ENCODE data around the gene MRPS27.

Gene MRPS27

DNA sequence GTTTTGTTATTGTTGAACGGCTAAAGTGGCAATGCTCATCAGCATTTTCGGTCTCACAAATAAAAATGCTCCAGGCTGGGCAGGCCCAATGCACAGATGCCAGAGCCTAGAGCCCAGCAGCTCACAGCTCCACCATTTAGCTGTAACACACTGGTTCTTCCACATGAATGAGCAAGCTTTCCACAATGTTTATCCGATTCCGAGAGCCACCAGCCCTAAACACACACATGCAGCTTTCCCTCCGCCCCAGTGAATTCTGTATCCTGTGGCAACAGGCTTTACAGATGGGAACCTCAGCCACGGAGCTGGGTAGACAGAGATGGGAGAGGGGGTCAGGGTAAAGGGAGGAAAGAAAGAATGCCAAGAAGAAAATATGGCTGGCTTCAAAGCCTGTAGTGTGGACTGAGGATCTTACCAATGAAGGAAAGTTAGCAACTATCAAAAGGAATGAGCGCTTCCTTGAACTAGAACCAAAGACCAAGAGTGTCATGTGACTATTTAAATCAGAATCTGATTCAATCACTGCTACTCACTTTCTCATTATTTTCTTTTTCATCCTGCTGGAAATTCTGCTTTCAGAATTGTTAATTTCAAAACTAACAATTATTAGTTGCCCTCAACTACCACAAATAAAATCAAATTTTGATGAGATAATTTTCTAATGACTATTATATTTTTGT is 77.1 kb downstream of the MRPS27 start:
- no peak for TF ChIP-seq CTCF (IDR thresholded peaks at IDR 0.05; ENCODE audit: control insufficient read depth, insufficient read depth, low read depth, low read length, missing control alignments)
- H3K4me3 ChIP-seq (ENCODE audit: control insufficient read depth, low read depth, low read length): no peak overlapping the region
- DNase-seq (ENCODE audit: low read depth): no peak

GRCh38 chr5:72241346-72242003 is 78.6 kb downstream of the MRPS27 start:
- H3K4me3 ChIP-seq (ENCODE audit: control insufficient read depth, low read depth, low read length): no peak overlapping the region
- no peak for TF ChIP-seq CTCF (IDR thresholded peaks at IDR 0.05; ENCODE audit: control insufficient read depth, insufficient read depth, low read depth, low read length, missing control alignments)
- DNase-seq (ENCODE audit: low read depth): no peak

- TF ChIP-seq CTCF (IDR thresholded peaks at IDR 0.05; ENCODE audit: control insufficient read depth, insufficient read depth, low read depth, low read length, missing control alignments): no peak
- H3K4me3 ChIP-seq (ENCODE audit: control insufficient read depth, low read depth, low read length): no peak overlapping the region
- DNase-seq (ENCODE audit: low read depth): no peak
Measured at GRCh38 chr5:72238712-72239445, 81.2 kb downstream of the MRPS27 start.

DNA sequence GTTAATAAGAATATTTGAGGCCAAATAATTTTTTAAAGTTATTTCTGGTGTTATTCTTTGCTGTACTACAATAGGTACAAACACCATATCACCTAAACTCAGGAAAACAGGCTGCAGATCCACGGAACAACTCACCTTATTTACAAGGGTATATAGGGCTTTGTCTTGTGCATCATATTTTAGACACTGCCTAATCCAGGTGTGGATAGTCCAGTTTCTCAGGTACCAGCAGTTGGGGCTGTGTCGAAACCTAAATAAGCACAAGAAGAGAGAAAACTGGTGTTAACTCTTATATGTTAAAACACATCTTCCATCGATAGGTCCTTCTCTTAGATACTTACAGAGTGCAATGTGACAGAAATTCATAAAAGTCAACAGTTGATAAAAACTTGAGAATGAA is 82.2 kb downstream of the MRPS27 start:
- no peak for TF ChIP-seq CTCF (IDR thresholded peaks at IDR 0.05; ENCODE audit: control insufficient read depth, insufficient read depth, low read depth, low read length, missing control alignments)
- H3K4me3 ChIP-seq (ENCODE audit: control insufficient read depth, low read depth, low read length): no peak overlapping the region
- DNase-seq (ENCODE audit: low read depth): no peak

GRCh38 chr5:72237415-72237814 is 82.6 kb downstream of the MRPS27 start:
- TF ChIP-seq CTCF (IDR thresholded peaks at IDR 0.05; ENCODE audit: control insufficient read depth, insufficient read depth, low read depth, low read length, missing control alignments): no peak
- H3K4me3 ChIP-seq (ENCODE audit: control insufficient read depth, low read depth, low read length): no peak overlapping the region

GRCh38 chr5:72235725-72236124 is 84.3 kb downstream of the MRPS27 start:
- no peak for DNase-seq (ENCODE audit: low read depth)
- TF ChIP-seq CTCF (IDR thresholded peaks at IDR 0.05; ENCODE audit: control insufficient read depth, insufficient read depth, low read depth, low read length, missing control alignments): no peak
- H3K4me3 ChIP-seq (ENCODE audit: control insufficient read depth, low read depth, low read length): no peak overlapping the region

More at GRCh38 chr5:72237415-72237814, 82.6 kb downstream of the MRPS27 start:
- no peak for DNase-seq (ENCODE audit: low read depth)

Measured in AG09309 (cell line).